SU-DHL-6 (cell line): Measurements from ENCODE around the gene FLT1.

ENCODE experiments used
- H2AFZ ChIP-seq: fragments of 200-600 bp; sonication (generic); 2 replicates; pipeline ENCODE4 v1.6.1; 2014; ENCODE audit warnings: low read depth, mild to moderate bottlenecking, moderate library complexity, mixed read lengths, antibody characterized with exemption, low read length; ENCODE audit not compliant: severe bottlenecking
- H3F3A ChIP-seq: fragments of 200-600 bp; shearing (Covaris generic); 2 replicates; pipeline ENCODE4 v1.6.0; 2016; ENCODE audit warnings: antibody characterized with exemption, mild to moderate bottlenecking; ENCODE audit not compliant: insufficient read depth
- H3K27ac ChIP-seq: fragments of 200-600 bp; sonication (generic); 2 replicates; pipeline ENCODE4 v1.5.1; 2016; ENCODE audit warnings: low read depth, mild to moderate bottlenecking, low read length, moderate library complexity, mixed read lengths
- H3K27me3 ChIP-seq: fragments of 200-600 bp; sonication (generic), shearing (Covaris generic); 2 replicates; pipeline ENCODE4 v1.6.0; 2014; ENCODE audit warnings: mild to moderate bottlenecking, low read length
- H3K36me3 ChIP-seq: fragments of 200-600 bp; sonication (generic); 2 replicates; pipeline ENCODE4 v1.6.1; 2014; ENCODE audit warnings: mild to moderate bottlenecking, low read length, mixed read lengths
- H3K4me2 ChIP-seq: fragments of 300-600, 200-600 bp; shearing (Covaris generic), sonication (generic); 2 replicates; pipeline ENCODE4 v1.6.0; 2014; ENCODE audit warnings: low read length, low read depth, mild to moderate bottlenecking; ENCODE audit not compliant: poor library complexity, severe bottlenecking
- H3K4me3 ChIP-seq: fragments of 200-600 bp; sonication (generic); 2 replicates; pipeline ENCODE4 v1.5.1; 2014; ENCODE audit warnings: antibody characterized with exemption, low read length, mild to moderate bottlenecking, mixed read lengths; ENCODE audit not compliant: insufficient read depth, poor library complexity, severe bottlenecking
- H3K79me2 ChIP-seq: fragments of 200-600 bp; sonication (generic); 2 replicates; pipeline ENCODE4 v1.6.1; 2014; ENCODE audit warnings: mild to moderate bottlenecking, low read length, moderate library complexity; ENCODE audit not compliant: insufficient read depth
- H3K9ac ChIP-seq: fragments of 200-600 bp; sonication (generic); 2 replicates; pipeline ENCODE4 v1.7.0; 2014; ENCODE audit warnings: mild to moderate bottlenecking, low read length
- H3K9me2 ChIP-seq: fragments of 200-600 bp; sonication (generic); replicated peaks from 2 replicates; pipeline ENCODE4 v1.6.1; 2014; ENCODE audit warnings: low read length; ENCODE audit not compliant: insufficient read depth
- H3K9me3 ChIP-seq: fragments of 200-600 bp; sonication (generic); 2 replicates; pipeline ENCODE4 v1.6.1; 2014; ENCODE audit warnings: low read length, mixed read lengths; ENCODE audit not compliant: insufficient read depth
- H4K20me1 ChIP-seq: fragments of 200-600 bp; sonication (generic); 2 replicates; pipeline ENCODE4 v1.6.1; 2014; ENCODE audit warnings: low read depth, mild to moderate bottlenecking, antibody characterized with exemption, low read length, moderate library complexity, mixed read lengths
- CTCF ChIP-seq: fragments of 200-600 bp; sonication (generic); IDR thresholded peaks from one replicate; pipeline ENCODE4 v1.5.1; 2017; ENCODE audit warnings: antibody characterized with exemption, mild to moderate bottlenecking, low read length, moderate library complexity; ENCODE audit not compliant: insufficient read depth, poor library complexity, severe bottlenecking
- EZH2phosphoT487 ChIP-seq: fragments of 200-600 bp; sonication (generic), shearing (Covaris generic); conservative IDR thresholded peaks from 2 replicates; pipeline ENCODE4 v1.6.1; 2018; ENCODE audit warnings: mild to moderate bottlenecking, antibody characterized with exemption, low read length, moderate library complexity, mixed read lengths

The FLT1 gene

GRCh38 chr13:28485097-28485496 lies 9.8 kb downstream of the FLT1 start:
- H3K9me3 ChIP-seq = no peaks in the 10 kb centered on the region
- H3K27ac ChIP-seq = no peak overlapping the region
- H3K9ac ChIP-seq = no peak overlapping the region
- no peak overlapping the region for H2AFZ ChIP-seq
- H3K27me3 ChIP-seq = no peaks in the 10 kb centered on the region
- TF ChIP-seq EZH2phosphoT487 (no peak), CTCF (no peak)
- no peaks in the 10 kb centered on the region for H3K79me2 ChIP-seq
- H3K36me3 ChIP-seq = no peaks in the 10 kb centered on the region
- no peak overlapping the region for H3K4me3 ChIP-seq
- H3K9me2 ChIP-seq = no peaks in the 10 kb centered on the region
- H3F3A ChIP-seq = no peaks in the 10 kb centered on the region
- no peak overlapping the region for H3K4me2 ChIP-seq
- no peaks in the 10 kb centered on the region for H4K20me1 ChIP-seq

- Histone ChIP-seq H3K36me3 (no peaks in the 10 kb centered on the region), H3K4me2 (no peak overlapping the region), H3K27me3 (no peaks in the 10 kb centered on the region), H4K20me1 (no peaks in the 10 kb centered on the region), H2AFZ (no peak overlapping the region), H3K79me2 (no peaks in the 10 kb centered on the region), H3F3A (no peaks in the 10 kb centered on the region), H3K9ac (no peak overlapping the region), H3K9me3 (no peaks in the 10 kb centered on the region), H3K27ac (no peak overlapping the region), H3K9me2 (no peaks in the 10 kb centered on the region), H3K4me3 (no peak overlapping the region)
- TF ChIP-seq EZH2phosphoT487 (no peak), CTCF (no peak)
Measured at GRCh38 chr13:28483313-28483931, 11.5 kb downstream of the FLT1 start.

GRCh38 chr13:28479005-28479404 lies 15.9 kb downstream of the FLT1 start:
- Histone ChIP-seq H2AFZ (no peak overlapping the region), H3K9ac (no peak overlapping the region), H3K4me3 (no peak overlapping the region), H3K4me2 (no peak overlapping the region), H3K79me2 (no peaks in the 10 kb centered on the region), H3K36me3 (no peaks in the 10 kb centered on the region), H3K9me2 (no peaks in the 10 kb centered on the region), H4K20me1 (no peaks in the 10 kb centered on the region), H3K27me3 (no peaks in the 10 kb centered on the region), H3K9me3 (no peaks in the 10 kb centered on the region), H3F3A (no peaks in the 10 kb centered on the region), H3K27ac (no peak overlapping the region)
- TF ChIP-seq CTCF (no peak), EZH2phosphoT487 (no peak)
